ENCODE data around the gene WDR45.

- TF ChIP-seq CTCF (IDR thresholded peaks at IDR 0.05) (no peak), POLR2A (IDR thresholded peaks at IDR 0.05) (no peak)
Measured at GRCh38 chrX:49043987-49044281, 35.8 kb downstream of the WDR45 start.
